DMS114 treated with DMSO at 0.1 percent for 48 hours (cell line): ENCODE data around the gene CLCN1.

ENCODE experiments used
- DNase-seq: peaks from one replicate; lab custom pipeline; 2025; ENCODE audit not compliant: unreplicated experiment; lab: John Stamatoyannopoulos, UW

Gene CLCN1

GRCh38 chr7:143331179-143331801 lies 15.4 kb downstream of the CLCN1 start:
- no peak for DNase-seq

GRCh38 chr7:143334244-143334643 lies 18.3 kb downstream of the CLCN1 start:
- DNase-seq = no peak

GRCh38 chr7:143337216-143337615 lies 21.3 kb downstream of the CLCN1 start:
- DNase-seq = no peak

GRCh38 chr7:143341842-143342241 lies 25.9 kb downstream of the CLCN1 start:
- DNase-seq = no peak

GRCh38 chr7:143343596-143343995 lies 27.7 kb downstream of the CLCN1 start:
- DNase-seq = no peak

GRCh38 chr7:143345428-143345900 lies 29.6 kb downstream of the CLCN1 start:
- peak; percentile 25 for DNase-seq

- DNase-seq = no peak
These were observed 30.1 kb downstream of the CLCN1 start for GRCh38 chr7:143346018-143346417.

GRCh38 chr7:143347950-143348349 lies 32.0 kb downstream of the CLCN1 start:
- DNase-seq = no peak

- no peak for DNase-seq
These were observed 35.1 kb downstream of the CLCN1 start for GRCh38 chr7:143351060-143351459.

- DNase-seq = no peak
These were observed 35.7 kb downstream of the CLCN1 start for GRCh38 chr7:143351574-143351973.

GRCh38 chr7:143352531-143353002 lies 36.7 kb downstream of the CLCN1 start:
- no peak for DNase-seq

GRCh38 chr7:143354376-143354775 lies 38.5 kb downstream of the CLCN1 start:
- no peak for DNase-seq

GRCh38 chr7:143354965-143355364 lies 39.1 kb downstream of the CLCN1 start:
- no peak for DNase-seq

- DNase-seq = no peak
These were observed 39.8 kb downstream of the CLCN1 start for GRCh38 chr7:143355450-143356385.

GRCh38 chr7:143356414-143357050 lies 40.6 kb downstream of the CLCN1 start:
- no peak for DNase-seq

GRCh38 chr7:143358626-143359025 lies 42.7 kb downstream of the CLCN1 start:
- DNase-seq = no peak

- no peak for DNase-seq
These were observed 44.0 kb downstream of the CLCN1 start for GRCh38 chr7:143359771-143360353.

- no peak for DNase-seq
These were observed 45.1 kb downstream of the CLCN1 start for GRCh38 chr7:143360788-143361551.

GRCh38 chr7:143361552-143362130 lies 45.7 kb downstream of the CLCN1 start:
- no peak for DNase-seq
